ENCODE measurements around the gene KIF12. TPM values are rescaled to one million over a fixed set of nuclear protein-coding genes. Genes with fewer than 3 reads are reported as not detected.

The KIF12 gene
- total and polyA plus RNA-seq, 2 of the 13 experiments (the other 11 are each of a cell fraction or from before 2014, with no cell fraction given), result 1.8 to 12.5 TPM

GRCh38 chr9:114124138-114124537 lies 25.0 kb upstream of the KIF12 start:
- Histone ChIP-seq H3K4me2 (ENCODE audit: low read depth, low read length) (peak overlapping the region; percentile 59), H3K27me3 (ENCODE audit: control insufficient read depth in 1 of 2, insufficient read depth in 2 of 2, low read length in 2 of 2) (no peaks in the 10 kb centered on the region), H3K4me3 (replicated peaks in 1 of 3; ENCODE audit: insufficient read depth in 1 of 3, low read depth in 2 of 3, low read length in 3 of 3) (no peak overlapping the region), H4K20me1 (ENCODE audit: insufficient read depth, low read length) (no peaks in the 10 kb centered on the region), H3K4me1 (ENCODE audit: insufficient read depth, low read length) (peaks cover 67% of the 10 kb centered on the region), H3K9me3 (ENCODE audit: low read length) (peaks cover 8% of the 10 kb centered on the region; the same call in 1 of the 2 replicates), H3K79me2 (ENCODE audit: insufficient read depth, low read length) (no peaks in the 10 kb centered on the region), H3K9ac (ENCODE audit: insufficient read depth, low read depth, low read length) (0 out of 2 replicates have a peak overlapping the region, but pooled peaks have one; percentile 7), H2AFZ (ENCODE audit: low read length) (no peak overlapping the region), H3K27ac (ENCODE audit: extremely low read length, insufficient read depth, low read length) (peak overlapping the region; percentile 58), H3K36me3 (replicated peaks in 1 of 2; ENCODE audit: control insufficient read depth in 1 of 2, insufficient read depth in 2 of 2, low read length in 2 of 2) (no peaks in the 10 kb centered on the region)
- ChIA-PET CTCF (ENCODE audit: low intra/inter-chr PET ratio, low total read pairs) (no interaction called here), POLR2A (interaction anchor here (0.8 to 2.5 kb wide), 4 partner anchors 14 to 51 kb away, joined by 3 to 9 read pairs (median 6); no protein-coding TSS in a partner anchor)
- in situ Hi-C loops (cut with HindIII; ENCODE audit: extremely low pct_ligation_motif_present, low pct_unique_long_range_greater_than_20kb), result no loop called here
- no TSS peak for BruUV-seq (replicated peaks)
- ATAC-seq (no peak), DNase-seq (ENCODE audit: low spot score) (no peak), FAIRE-seq (no peak)
- intact Hi-C loops (cut with micrococcal nuclease; ENCODE audit: unreplicated experiment), result no loop called here
- WGBS (ENCODE audit: low lambda C conversion rate), result 38% methylated on average over 1 of the region's 1 CpG
- no peak for TF ChIP-seq TOE1 (CRISPR knock-in tag; IDR thresholded peaks at IDR 0.05)
- peak; percentile 60 for TF ChIP-seq PPARG (CRISPR knock-in tag; conservative IDR thresholded peaks at IDR 0.05)
- no peak for TF ChIP-seq THAP9 (CRISPR knock-in tag; IDR thresholded peaks at IDR 0.05; ENCODE audit: borderline replicate concordance)
- peak; percentile 87 for TF ChIP-seq ZNF263 (CRISPR knock-in tag; IDR thresholded peaks at IDR 0.05)
- no peak for TF ChIP-seq NFYC (CRISPR knock-in tag; IDR thresholded peaks at IDR 0.05)
- TF ChIP-seq SIX1 (CRISPR knock-in tag; IDR thresholded peaks at IDR 0.05; ENCODE audit: borderline replicate concordance), result no peak
- no peak for TF ChIP-seq MED1 (CRISPR knock-in tag; IDR thresholded peaks at IDR 0.05)
- TF ChIP-seq RNF2 (conservative IDR thresholded peaks at IDR 0.05; ENCODE audit: low read depth), result no peak
- no peak for TF ChIP-seq MAF1 (CRISPR knock-in tag; IDR thresholded peaks at IDR 0.05; ENCODE audit: borderline replicate concordance)
- TF ChIP-seq CSRNP2 (CRISPR knock-in tag; conservative IDR thresholded peaks at IDR 0.05; ENCODE audit: low read depth), result no peak
- no peak for TF ChIP-seq TERF1 (CRISPR knock-in tag; IDR thresholded peaks at IDR 0.05)
- no peak for TF ChIP-seq ZNF33B (CRISPR knock-in tag; IDR thresholded peaks at IDR 0.05)
- TF ChIP-seq BRF2 (CRISPR knock-in tag; IDR thresholded peaks at IDR 0.05), result no peak
- no peak for TF ChIP-seq ZNF451 (CRISPR knock-in tag; IDR thresholded peaks at IDR 0.05)
- TF ChIP-seq ZNF468 (CRISPR knock-in tag; IDR thresholded peaks at IDR 0.05), result no peak
- TF ChIP-seq ZNF570 (CRISPR knock-in tag; IDR thresholded peaks at IDR 0.05; ENCODE audit: borderline replicate concordance), result no peak
- no peak for TF ChIP-seq MLX (CRISPR knock-in tag; IDR thresholded peaks at IDR 0.05)
- TF ChIP-seq MXD1 (CRISPR knock-in tag; IDR thresholded peaks at IDR 0.05), result 0 out of 2 replicates have a peak, but pooled peaks have one; percentile 12
